Testis (tissue), 3 donors: ENCODE results near the gene HOXA3. TPM values are rescaled to one million over a fixed set of nuclear protein-coding genes. Genes with fewer than 3 reads are reported as not detected.

Source experiments
- DNase-seq: peaks from one replicate; pipeline ENCODE4 v3.0.0-alpha.2; 2019
- H3K27ac ChIP-seq, 2 donors: fragments of 200-600 bp; sonication (generic); one replicate each; pipeline ENCODE4 v1.5.1; 2019
- H3K27me3 ChIP-seq: fragments of 200-600 bp; sonication (generic); one replicate; pipeline ENCODE4 v1.5.1; 2019
- H3K36me3 ChIP-seq: fragments of 200-600 bp; sonication (generic); one replicate; pipeline ENCODE4 v1.5.1; 2017; ENCODE audit warnings: low read depth; ENCODE audit errors: missing control alignments
- H3K4me1 ChIP-seq: fragments of 200-600 bp; sonication (generic); one replicate; pipeline ENCODE4 v1.5.1; 2019
- H3K4me3 ChIP-seq, 2 donors: fragments of 200-600 bp; sonication (generic); one replicate each; pipeline ENCODE4 v1.5.1; 2017 to 2019
- H3K9me3 ChIP-seq: fragments of 200-600 bp; sonication (generic); one replicate; pipeline ENCODE4 v1.5.1; 2017
- CTCF ChIP-seq, 3 experiments: fragments of 450-650 bp in 2 of 3; fragments of 200-600 bp in 1 of 3; sonication (generic) in 1 of 3; IDR thresholded peaks; one replicate each; pipeline ENCODE4 v1.5.1; 2016 to 2019; ENCODE audit warnings: antibody characterized with exemption in 3 of 3, mild to moderate bottlenecking in 2 of 3, moderate library complexity in 1 of 3
- POLR2A ChIP-seq: fragments of 450-650 bp; IDR thresholded peaks from one replicate; pipeline ENCODE4 v1.6.1; 2017; ENCODE audit warnings: antibody characterized with exemption, mild to moderate bottlenecking, moderate library complexity
- WGBS, 2 donors: methylation state at CpG; one replicate each; pipeline ENCODE4 v1.1.5; 2018; 5-methylcytosine and 5-hydroxymethylcytosine counted together
- intact Hi-C: fragments of 100-400 bp; cut with DNase I; formaldehyde crosslinking; loops from one replicate; pipeline ENCODE4 v1.15.1; 2023; ENCODE audit warnings: low total_unique reads
- polyA plus RNA-seq: library from polyadenylated mRNA; stranded (reverse); fragments of 350-450 nt; fragmentation: Illumina TruSeq; extraction: RNeasy Lipid Tissue Mini Kit (QIAGEN cat#74804); gene quantifications from one replicate; pipeline ENCODE4 v1.2.3, GENCODE V29; 2014; ENCODE audit warnings: low read depth, low replicate concordance; ENCODE audit not compliant: insufficient read depth
- total RNA-seq, 2 donors: library from RNA; depleted of rRNA; stranded (reverse); fragments of >200 nt; gene quantifications; one replicate each; pipeline ENCODE4 v1.2.3, GENCODE V29; 2016

Gene HOXA3
- total and polyA plus RNA-seq, 3 donors from 2014 or later: 0.93 to 2.8 (median 2.4) TPM

- no peak overlapping the region for H3K27ac ChIP-seq
- H3K27me3 ChIP-seq: no peaks in the 10 kb centered on the region
- 28 to 34% methylated on average over 28 to 30 of the region's 30 CpGs for WGBS, 2 donors
- DNase-seq: peak; percentile 13
- intact Hi-C loops: no loop called here
- TF ChIP-seq POLR2A (no peak), CTCF (IDR thresholded peaks at IDR 0.05) (no peak)
- peak overlapping the region in 1 of 2 donors; percentile 46 for H3K4me3 ChIP-seq
- H3K36me3 ChIP-seq: no peaks in the 10 kb centered on the region
- H3K9me3 ChIP-seq: no peaks in the 10 kb centered on the region
- H3K4me1 ChIP-seq: peaks cover 4% of the 10 kb centered on the region
Measured at GRCh38 chr7:27141923-27142579, 10.3 kb downstream of the HOXA3 start.

GRCh38 chr7:27141137-27141922, 11.1 kb downstream of the HOXA3 start:
- H3K9me3 ChIP-seq: no peaks in the 10 kb centered on the region
- peak; percentile 2 for DNase-seq
- H3K4me3 ChIP-seq: no peak overlapping the region
- no peak for TF ChIP-seq POLR2A
- no peak for TF ChIP-seq CTCF (IDR thresholded peaks at IDR 0.05)
- no peak overlapping the region for H3K27ac ChIP-seq
- no peaks in the 10 kb centered on the region for H3K36me3 ChIP-seq
- no peaks in the 10 kb centered on the region for H3K27me3 ChIP-seq
- intact Hi-C loops: no loop called here
- 71 to 77% methylated on average over 18 of the region's 18 CpGs for WGBS, 2 donors
- peaks cover 4% of the 10 kb centered on the region for H3K4me1 ChIP-seq

- Histone ChIP-seq H3K4me1 (peaks cover 4% of the 10 kb centered on the region), H3K36me3 (no peaks in the 10 kb centered on the region), H3K27me3 (no peaks in the 10 kb centered on the region), H3K27ac (no peak overlapping the region), H3K9me3 (no peaks in the 10 kb centered on the region), H3K4me3 (peak overlapping the region in 1 of 2 donors; percentile 48)
- 56 to 58% methylated on average over 15 of the region's 15 CpGs for WGBS, 2 donors
- intact Hi-C loops: no loop called here
- peak; percentile 2 for DNase-seq
- TF ChIP-seq POLR2A (no peak), CTCF (IDR thresholded peaks at IDR 0.05) (no peak)
Measured at GRCh38 chr7:27140126-27140857, 12.1 kb downstream of the HOXA3 start.

- TF ChIP-seq POLR2A (no peak), CTCF (IDR thresholded peaks at IDR 0.05) (no peak)
- 22 to 31% methylated on average over 23 to 53 of the region's 53 CpGs for WGBS, 2 donors
- Histone ChIP-seq H3K4me1 (peaks cover 4% of the 10 kb centered on the region), H3K4me3 (peak overlapping the region; percentile 33 to 48), H3K9me3 (no peaks in the 10 kb centered on the region), H3K27me3 (no peaks in the 10 kb centered on the region), H3K27ac (no peak overlapping the region), H3K36me3 (no peaks in the 10 kb centered on the region)
- intact Hi-C loops: no loop called here
- DNase-seq: peak; percentile 16
Measured at GRCh38 chr7:27139334-27140125, 12.9 kb downstream of the HOXA3 start.
